Osteoblast (primary cell): ENCODE results near the gene MID1. TPM values are rescaled to one million over a fixed set of nuclear protein-coding genes. Genes with fewer than 3 reads are reported as not detected.

Experiments
- DNase-seq: peaks from one replicate; pipeline ENCODE4 v3.0.0; 2011; ENCODE audit warnings: low spot score, mixed read lengths; ENCODE audit not compliant: insufficient read length; ENCODE audit errors: missing footprints
- H2AFZ ChIP-seq: 2 replicates; pipeline ENCODE4 v1.6.0; 2011; ENCODE audit warnings: mild to moderate bottlenecking, low read length
- H3K27ac ChIP-seq: 2 replicates; pipeline ENCODE4 v1.5.1; 2011; ENCODE audit warnings: mild to moderate bottlenecking, low read depth, low read length, moderate library complexity
- H3K27me3 ChIP-seq: 2 replicates; pipeline ENCODE4 v1.6.0; 2012; ENCODE audit warnings: mild to moderate bottlenecking, control low read depth, inconsistent platforms, low read length, moderate library complexity; ENCODE audit not compliant: insufficient read depth
- H3K36me3 ChIP-seq: 2 replicates; pipeline ENCODE4 v1.5.1; 2011; ENCODE audit warnings: mild to moderate bottlenecking, low read length, control low read depth, moderate library complexity; ENCODE audit not compliant: insufficient read depth
- H3K4me1 ChIP-seq: 2 replicates; pipeline ENCODE4 v1.5.1; 2011; ENCODE audit warnings: mild to moderate bottlenecking, low read length, control low read depth, moderate library complexity; ENCODE audit not compliant: insufficient read depth
- H3K4me2 ChIP-seq: 2 replicates; pipeline ENCODE4 v1.6.0; 2011; ENCODE audit warnings: mild to moderate bottlenecking, low read length; ENCODE audit not compliant: insufficient read depth
- H3K4me3 ChIP-seq: fragments of 200-600 bp; sonication (generic); 3 replicates; pipeline ENCODE4 v1.5.1; 2012; ENCODE audit warnings: mild to moderate bottlenecking, low read length, inconsistent platforms; ENCODE audit not compliant: insufficient read depth
- H3K79me2 ChIP-seq: 2 replicates; pipeline ENCODE4 v1.6.0; 2012; ENCODE audit warnings: mild to moderate bottlenecking, low read length, control low read depth, inconsistent platforms; ENCODE audit not compliant: insufficient read depth
- H3K9me3 ChIP-seq: 2 replicates; pipeline ENCODE4 v1.5.1; 2011; ENCODE audit warnings: low read depth, low read length, control low read depth
- H4K20me1 ChIP-seq: 2 replicates; pipeline ENCODE4 v1.6.0; 2012; ENCODE audit warnings: mild to moderate bottlenecking, low read length, control low read depth; ENCODE audit not compliant: insufficient read depth
- total RNA-seq: library from RNA; depleted of rRNA; stranded (reverse); fragments of >200 nt; gene quantifications from 2 replicates; pipeline ENCODE4 v1.2.3, GENCODE V29; 2012
- TF ChIP-seq, protein P1 (sequence below): IDR thresholded peaks from 2 replicates; pipeline ENCODE4 v1.5.1; 2011; ENCODE audit warnings: mild to moderate bottlenecking, low read depth, low read length, moderate library complexity; ENCODE audit errors: extremely low read depth

The MID1 gene
- total RNA-seq, 1 donor: 26.8 TPM

DNA sequence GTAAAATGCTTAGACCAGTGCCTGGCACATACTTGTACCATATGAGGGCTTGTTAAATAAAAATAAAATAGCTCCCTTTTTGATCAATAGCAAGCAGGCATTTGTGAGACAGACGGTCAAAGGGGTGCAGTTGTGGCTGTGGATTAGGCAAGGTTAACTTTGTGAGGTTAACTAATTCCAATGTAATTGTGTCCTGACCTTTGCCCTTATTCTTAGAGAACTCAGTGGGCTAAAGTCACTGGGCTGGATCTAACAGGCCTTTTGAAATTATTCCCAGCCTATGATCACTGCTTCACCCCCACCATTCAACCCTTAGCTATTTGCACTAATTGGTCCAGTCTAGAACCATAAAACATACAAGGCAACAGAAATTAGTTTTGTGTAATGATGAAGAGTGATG is 166.4 kb downstream of the MID1 start:
- TF ChIP-seq, protein P1, sequence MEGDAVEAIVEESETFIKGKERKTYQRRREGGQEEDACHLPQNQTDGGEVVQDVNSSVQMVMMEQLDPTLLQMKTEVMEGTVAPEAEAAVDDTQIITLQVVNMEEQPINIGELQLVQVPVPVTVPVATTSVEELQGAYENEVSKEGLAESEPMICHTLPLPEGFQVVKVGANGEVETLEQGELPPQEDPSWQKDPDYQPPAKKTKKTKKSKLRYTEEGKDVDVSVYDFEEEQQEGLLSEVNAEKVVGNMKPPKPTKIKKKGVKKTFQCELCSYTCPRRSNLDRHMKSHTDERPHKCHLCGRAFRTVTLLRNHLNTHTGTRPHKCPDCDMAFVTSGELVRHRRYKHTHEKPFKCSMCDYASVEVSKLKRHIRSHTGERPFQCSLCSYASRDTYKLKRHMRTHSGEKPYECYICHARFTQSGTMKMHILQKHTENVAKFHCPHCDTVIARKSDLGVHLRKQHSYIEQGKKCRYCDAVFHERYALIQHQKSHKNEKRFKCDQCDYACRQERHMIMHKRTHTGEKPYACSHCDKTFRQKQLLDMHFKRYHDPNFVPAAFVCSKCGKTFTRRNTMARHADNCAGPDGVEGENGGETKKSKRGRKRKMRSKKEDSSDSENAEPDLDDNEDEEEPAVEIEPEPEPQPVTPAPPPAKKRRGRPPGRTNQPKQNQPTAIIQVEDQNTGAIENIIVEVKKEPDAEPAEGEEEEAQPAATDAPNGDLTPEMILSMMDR: no peak
- no peak overlapping the region for H3K27ac ChIP-seq

DNA sequence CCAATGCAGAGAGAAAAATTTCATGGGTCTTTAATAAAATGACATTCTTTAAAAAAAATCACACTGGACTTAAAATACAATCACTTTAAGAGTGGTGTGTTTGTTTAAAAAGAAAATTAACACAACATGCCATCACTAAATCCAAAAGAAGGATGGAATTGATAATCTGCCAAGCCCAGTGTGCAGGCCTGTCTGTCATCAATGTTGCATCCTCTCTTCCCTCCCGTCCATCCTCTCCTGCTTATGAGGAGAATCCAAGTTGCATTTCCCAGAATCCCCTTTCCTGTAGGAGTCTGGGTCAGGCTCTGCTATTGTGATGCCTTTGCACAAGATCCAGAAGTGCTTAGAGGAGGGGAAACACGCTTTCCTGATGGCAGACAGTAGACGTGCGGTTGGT is 169.4 kb downstream of the MID1 start:
- H3K79me2 ChIP-seq: no peaks in the 10 kb centered on the region
- peaks cover 21% of the 10 kb centered on the region for H3K4me1 ChIP-seq
- peaks cover 22% of the 10 kb centered on the region for H3K36me3 ChIP-seq
- H3K9me3 ChIP-seq: no peaks in the 10 kb centered on the region
- H2AFZ ChIP-seq: no peak overlapping the region
- DNase-seq: no peak
- H3K4me2 ChIP-seq: no peak overlapping the region
- peak overlapping the region; percentile 32 for H3K27ac ChIP-seq
- H3K27me3 ChIP-seq: no peaks in the 10 kb centered on the region
- TF ChIP-seq, protein P1: no peak
- no peak overlapping the region for H3K4me3 ChIP-seq
- H4K20me1 ChIP-seq: no peaks in the 10 kb centered on the region

More for the DNA sequence above, 166.4 kb downstream of the MID1 start:
- Histone ChIP-seq H3K36me3 (peaks cover 35% of the 10 kb centered on the region), H3K4me3 (no peak overlapping the region), H3K27me3 (no peaks in the 10 kb centered on the region), H3K9me3 (no peaks in the 10 kb centered on the region), H3K4me1 (peaks cover 25% of the 10 kb centered on the region), H4K20me1 (no peaks in the 10 kb centered on the region), H3K79me2 (no peaks in the 10 kb centered on the region), H2AFZ (no peak overlapping the region), H3K4me2 (no peak overlapping the region)
- no peak for DNase-seq

DNA sequence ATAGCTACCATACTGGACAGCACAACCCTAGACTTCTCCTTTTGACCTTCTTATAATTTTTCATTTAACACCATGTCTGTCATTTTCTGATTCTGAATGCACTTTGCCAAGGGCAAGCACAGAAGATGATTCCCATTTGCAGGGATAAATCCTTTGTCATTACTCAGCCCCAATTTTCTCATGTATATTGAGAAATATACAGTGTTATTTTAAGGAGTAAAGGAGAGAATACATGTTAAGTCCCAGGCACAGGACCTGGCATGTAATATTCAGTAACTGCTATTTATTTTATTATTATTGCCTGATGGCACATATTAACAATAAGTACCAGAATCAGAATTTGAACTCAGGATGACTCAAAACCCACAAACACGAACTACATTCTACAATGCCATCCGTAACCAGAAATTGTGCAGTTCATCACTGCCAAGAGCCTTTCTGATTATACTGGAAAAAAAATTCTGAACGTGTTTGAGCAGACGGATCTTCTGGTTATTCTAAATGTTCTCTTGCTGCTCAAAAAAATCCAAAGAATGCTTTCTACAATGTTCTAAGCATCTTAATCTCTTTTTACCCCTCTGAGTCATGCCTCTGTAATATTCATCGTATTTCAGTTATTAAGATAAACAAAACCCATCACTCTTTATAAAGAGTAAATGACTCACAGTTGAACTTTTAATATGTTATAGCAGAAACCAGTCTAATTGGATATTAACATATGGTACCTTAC is 170.0 kb downstream of the MID1 start:
- TF ChIP-seq, protein P1: no peak
- H3K4me3 ChIP-seq: no peak overlapping the region
- no peak overlapping the region for H3K4me2 ChIP-seq
- peak overlapping the region; percentile 62 for H3K27ac ChIP-seq
- no peak overlapping the region for H2AFZ ChIP-seq
- H3K4me1 ChIP-seq: peaks cover 21% of the 10 kb centered on the region
- DNase-seq: no peak
- H3K36me3 ChIP-seq: peaks cover 22% of the 10 kb centered on the region
- H4K20me1 ChIP-seq: no peaks in the 10 kb centered on the region
- H3K79me2 ChIP-seq: no peaks in the 10 kb centered on the region
- H3K9me3 ChIP-seq: no peaks in the 10 kb centered on the region
- no peaks in the 10 kb centered on the region for H3K27me3 ChIP-seq

DNA sequence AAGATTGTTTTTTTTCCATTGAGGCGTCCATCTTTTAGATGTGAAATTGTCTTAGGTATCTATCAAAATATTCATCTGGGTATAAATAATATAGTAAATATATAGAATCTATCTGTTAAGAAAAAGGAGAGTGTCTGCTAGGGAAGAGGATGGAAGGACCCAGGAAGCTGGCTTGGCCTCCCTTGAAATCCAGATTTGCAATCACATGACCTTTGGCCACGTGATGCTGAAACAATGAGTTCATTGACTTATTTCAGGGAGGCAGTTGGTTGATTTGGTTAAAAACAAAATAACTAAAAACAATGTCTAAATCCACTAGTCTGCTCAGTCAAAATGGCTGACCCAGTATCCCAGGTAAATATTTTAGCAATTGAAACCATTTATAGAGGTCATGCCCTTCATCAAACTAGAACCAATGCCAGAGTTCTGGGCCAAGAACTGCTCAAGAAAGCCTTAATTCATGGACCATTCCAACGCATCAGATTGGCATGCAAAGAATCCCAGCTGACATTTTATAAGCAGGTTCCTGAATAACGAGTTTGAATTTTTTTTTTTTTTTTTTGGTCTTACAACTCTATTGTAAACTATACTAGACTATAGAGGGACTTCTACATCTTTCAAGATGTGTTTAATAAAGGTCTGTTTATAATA is 172.7 kb downstream of the MID1 start:
- Histone ChIP-seq H3K4me2 (no peak overlapping the region), H3K27me3 (no peaks in the 10 kb centered on the region), H3K79me2 (no peaks in the 10 kb centered on the region), H3K4me1 (peaks cover 21% of the 10 kb centered on the region), H2AFZ (no peak overlapping the region), H3K9me3 (no peaks in the 10 kb centered on the region), H3K4me3 (no peak overlapping the region), H3K36me3 (peaks cover 13% of the 10 kb centered on the region), H4K20me1 (no peaks in the 10 kb centered on the region), H3K27ac (no peak overlapping the region)
- DNase-seq: no peak
- TF ChIP-seq, protein P1: no peak
